GM12864 (cell line): Measurements from ENCODE around the gene HENMT1.

Source experiments
- DNase-seq: peaks from one replicate; pipeline ENCODE4 v3.0.0-alpha.2; 2011; ENCODE audit warnings: low read depth
- H3K4me3 ChIP-seq: 2 replicates; pipeline ENCODE4 v1.5.1; 2011; ENCODE audit warnings: mild to moderate bottlenecking, low read depth, low read length, control low read depth
- CTCF ChIP-seq: IDR thresholded peaks from 2 replicates; pipeline ENCODE4 v1.5.1; 2011; ENCODE audit warnings: low read depth, mild to moderate bottlenecking, moderate library complexity, low read length, control low read depth, inconsistent platforms; ENCODE audit errors: missing control alignments

The HENMT1 gene

GRCh38 chr1:108657356-108658080, 3.4 kb downstream of the HENMT1 start:
- no peak for DNase-seq
- no peak for TF ChIP-seq CTCF
- no peak overlapping the region for H3K4me3 ChIP-seq

DNA sequence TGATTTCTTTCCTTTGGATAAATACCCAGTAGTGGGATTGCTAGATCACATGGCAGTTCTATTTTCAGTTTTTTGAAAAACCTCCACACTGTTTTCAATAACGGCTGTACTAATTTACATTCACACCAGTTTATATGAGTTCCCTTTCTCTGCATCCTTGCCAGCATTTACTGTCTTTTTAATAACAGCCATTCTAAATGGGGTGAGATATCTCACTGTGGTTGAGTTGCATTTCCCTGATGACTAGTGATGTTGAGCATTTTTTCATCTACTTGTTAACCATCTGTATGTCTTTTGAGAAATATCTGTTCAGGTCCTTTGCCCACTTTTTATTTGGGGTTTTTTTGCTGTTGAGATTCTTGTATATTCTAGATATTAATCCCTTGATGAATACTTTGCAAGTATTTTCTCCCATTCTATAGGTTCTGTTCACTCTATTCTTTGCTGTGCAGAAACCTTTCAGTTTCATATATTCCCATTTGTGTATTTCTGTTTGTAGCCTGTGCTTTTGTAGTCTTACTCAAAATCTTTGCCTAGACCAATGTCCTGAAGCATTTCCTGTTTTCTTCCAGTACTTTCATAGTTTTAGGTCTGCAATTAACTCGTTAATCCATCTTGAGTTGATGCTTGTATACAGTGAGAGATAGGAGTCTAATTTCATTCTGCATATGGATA, 7.3 kb downstream of the HENMT1 start:
- no peak for TF ChIP-seq CTCF
- H3K4me3 ChIP-seq: no peak overlapping the region
- DNase-seq: no peak

GRCh38 chr1:108646648-108647269, 14.1 kb downstream of the HENMT1 start:
- no peak for DNase-seq
- TF ChIP-seq CTCF: no peak
- no peak overlapping the region for H3K4me3 ChIP-seq

DNA sequence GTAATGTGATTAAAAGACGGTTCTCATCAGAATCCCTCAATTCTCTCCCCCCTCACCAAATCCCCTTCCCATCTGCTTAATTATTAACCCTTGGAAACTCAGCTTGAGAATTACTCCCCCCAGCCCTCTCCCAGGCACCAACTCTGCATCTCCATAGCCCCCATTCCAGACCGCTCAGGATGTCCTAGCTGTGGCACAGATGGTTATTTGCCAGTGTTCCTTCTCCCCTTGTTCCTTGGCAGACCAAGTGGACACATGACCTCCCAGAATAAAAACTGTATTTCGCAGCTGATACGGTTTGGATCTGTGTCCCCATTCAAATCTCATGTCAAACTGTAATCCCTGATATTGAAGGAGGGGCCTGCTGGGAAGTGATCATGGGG, 14.6 kb downstream of the HENMT1 start:
- TF ChIP-seq CTCF: no peak
- no peak overlapping the region for H3K4me3 ChIP-seq
- no peak for DNase-seq

GRCh38 chr1:108645564-108646184, 15.2 kb downstream of the HENMT1 start:
- DNase-seq: no peak
- no peak for TF ChIP-seq CTCF
- H3K4me3 ChIP-seq: no peak overlapping the region

DNA sequence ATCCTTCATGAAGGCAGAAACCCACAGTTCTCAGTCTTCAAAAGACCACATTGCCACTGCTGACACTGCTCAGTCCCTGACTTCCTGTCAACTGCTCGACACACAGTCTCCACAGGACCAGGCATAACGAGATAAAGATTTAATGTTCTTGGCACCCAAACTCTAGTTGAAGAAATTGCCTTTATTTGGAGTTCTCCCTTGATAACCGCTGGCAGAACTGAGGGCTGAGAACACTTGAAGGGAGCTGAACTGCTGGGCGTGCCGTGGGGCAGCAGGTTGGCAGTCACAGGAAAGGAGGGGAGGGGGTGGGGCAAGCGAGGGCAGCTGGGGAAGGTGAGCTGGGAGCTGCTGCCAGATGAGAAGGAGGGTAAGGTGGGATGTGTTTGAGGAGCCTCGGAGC, 15.9 kb downstream of the HENMT1 start:
- no peak for TF ChIP-seq CTCF
- no peak overlapping the region for H3K4me3 ChIP-seq
- no peak for DNase-seq
